OCI-LY7 (cell line): ENCODE results near the gene MERTK. TPM values are rescaled to one million over a fixed set of nuclear protein-coding genes. Genes with fewer than 3 reads are reported as not detected.

ENCODE experiments used
- BruUV-seq: library from RNA; stranded (reverse); fragments of 400-500 nt; replicated peaks from 2 replicates; lab custom pipeline; 2021; lab: Mats Ljungman, UMichigan
- CTCF ChIA-PET: fragments of 300-600 bp; sonication (Branson Sonifier 250); formaldehyde crosslinking; loops from one replicate; lab custom pipeline; 2022; ENCODE audit warnings: antibody characterized with exemption; ENCODE audit not compliant: unreplicated experiment; lab: Charles Lee
- POLR2A ChIA-PET: fragments of 300-600 bp; sonication (Branson Sonifier 250); formaldehyde crosslinking; loops from one replicate; lab custom pipeline; 2022; ENCODE audit warnings: antibody characterized with exemption; lab: Charles Lee
- DNase-seq: peaks from one replicate; pipeline ENCODE4 v3.0.0-alpha.2; 2015; ENCODE audit warnings: low spot score
- H2AFZ ChIP-seq: fragments of 200-600 bp; sonication (generic), shearing (Covaris generic); 2 replicates; pipeline ENCODE4 v1.6.1; 2014; ENCODE audit warnings: mild to moderate bottlenecking, antibody characterized with exemption, low read length, moderate library complexity
- H3K27ac ChIP-seq: fragments of 200-600 bp; sonication (generic); 2 replicates; pipeline ENCODE4 v1.5.1; 2014; ENCODE audit warnings: mixed run types, low read depth, mild to moderate bottlenecking, moderate library complexity, low read length, inconsistent platforms; ENCODE audit not compliant: poor library complexity, severe bottlenecking
- H3K36me3 ChIP-seq: fragments of 200-600 bp; sonication (generic); 2 replicates; pipeline ENCODE4 v1.6.1; 2014; ENCODE audit warnings: mild to moderate bottlenecking, antibody characterized with exemption, low read length, moderate library complexity, mixed read lengths; ENCODE audit not compliant: insufficient read depth
- H3K4me1 ChIP-seq: fragments of 200-600 bp; sonication (generic); 2 replicates; pipeline ENCODE4 v1.5.1; 2014; ENCODE audit warnings: mild to moderate bottlenecking, low read length; ENCODE audit not compliant: insufficient read depth, poor library complexity, severe bottlenecking
- H3K4me2 ChIP-seq: fragments of 200-600 bp; sonication (generic); 2 replicates; pipeline ENCODE4 v1.6.1; 2014; ENCODE audit warnings: mild to moderate bottlenecking, low read length
- H3K4me3 ChIP-seq: fragments of 200-600 bp; sonication (generic); 2 replicates; pipeline ENCODE4 v1.5.1; 2014; ENCODE audit warnings: mild to moderate bottlenecking, low read depth, low read length; ENCODE audit not compliant: poor library complexity, severe bottlenecking
- H3K79me2 ChIP-seq: fragments of 200-600 bp; sonication (generic); 2 replicates; pipeline ENCODE4 v1.6.1; 2016; ENCODE audit warnings: low read depth, mild to moderate bottlenecking, low read length, moderate library complexity, mixed read lengths; ENCODE audit not compliant: insufficient read depth
- H3K9me2 ChIP-seq: fragments of 200-600 bp; sonication (generic); 2 replicates; pipeline ENCODE4 v1.6.1; 2016; ENCODE audit warnings: mild to moderate bottlenecking, low read length, mixed read lengths; ENCODE audit not compliant: insufficient read depth
- H3K9me3 ChIP-seq: fragments of 200-600 bp; sonication (generic); 2 replicates; pipeline ENCODE4 v1.6.1; 2014; ENCODE audit warnings: mild to moderate bottlenecking, mixed run types, low read length, mixed read lengths
- H4K20me1 ChIP-seq: fragments of 200-600 bp; sonication (generic); 2 replicates; pipeline ENCODE4 v1.6.1; 2014; ENCODE audit warnings: mild to moderate bottlenecking, antibody characterized with exemption, low read length, moderate library complexity, mixed read lengths; ENCODE audit not compliant: insufficient read depth
- EZH2phosphoT487 ChIP-seq: fragments of 200-600 bp; sonication (generic); IDR thresholded peaks from 2 replicates; pipeline ENCODE4 v1.6.1; 2018; ENCODE audit warnings: low read depth, borderline replicate concordance, mild to moderate bottlenecking, mixed run types, antibody characterized with exemption, low read length, moderate library complexity, mixed read lengths
- intact Hi-C: fragments of 100-400 bp; cut with micrococcal nuclease; formaldehyde crosslinking; loops from one replicate; pipeline ENCODE4 v1.10.0; 2022; ENCODE audit not compliant: unreplicated experiment
- total RNA-seq, 2 experiments: library from RNA; depleted of rRNA in 1 of 2; stranded (reverse); fragments of >200 nt in 1 of 2; shearing (Covaris generic) in 1 of 2; gene quantifications; 2 replicates each; pipeline ENCODE4 v1.2.3, GENCODE V29; 2014 to 2022
- TF ChIP-seq, protein P1 (sequence below): fragments of 200-600 bp; sonication (generic); conservative IDR thresholded peaks from 2 replicates; pipeline ENCODE4 v1.5.1; 2014; ENCODE audit warnings: mild to moderate bottlenecking, antibody characterized with exemption, low read length, moderate library complexity, mixed read lengths

MERTK gene
- total RNA-seq, 2 experiments from 2014 or later: 0.38 TPM; not detected in 1

- no peak overlapping the region for H3K27ac ChIP-seq
- H3K9me2 ChIP-seq: no peaks in the 10 kb centered on the region
- H3K4me2 ChIP-seq: no peak overlapping the region
- no peaks in the 10 kb centered on the region for H4K20me1 ChIP-seq
- H3K79me2 ChIP-seq: peaks cover 16% of the 10 kb centered on the region; the same call in 1 of the 2 replicates
- peaks cover 88% of the 10 kb centered on the region for H3K36me3 ChIP-seq
- ChIA-PET POLR2A (interaction anchor here (1.2 to 1.5 kb wide), 2 partner anchors 10 to 11 kb away, joined by 4 to 5 read pairs; no protein-coding TSS in a partner anchor), CTCF (no interaction called here)
- no TSS peak for BruUV-seq
- no peaks in the 10 kb centered on the region for H3K4me1 ChIP-seq
- intact Hi-C loops: no loop called here
- H3K9me3 ChIP-seq: 0 out of 2 replicates have a peak, but pooled peaks cover 5% of the 10 kb centered on the region
- no peak for DNase-seq
- no peak overlapping the region for H2AFZ ChIP-seq
- TF ChIP-seq EZH2phosphoT487: no peak
- TF ChIP-seq, protein P1, sequence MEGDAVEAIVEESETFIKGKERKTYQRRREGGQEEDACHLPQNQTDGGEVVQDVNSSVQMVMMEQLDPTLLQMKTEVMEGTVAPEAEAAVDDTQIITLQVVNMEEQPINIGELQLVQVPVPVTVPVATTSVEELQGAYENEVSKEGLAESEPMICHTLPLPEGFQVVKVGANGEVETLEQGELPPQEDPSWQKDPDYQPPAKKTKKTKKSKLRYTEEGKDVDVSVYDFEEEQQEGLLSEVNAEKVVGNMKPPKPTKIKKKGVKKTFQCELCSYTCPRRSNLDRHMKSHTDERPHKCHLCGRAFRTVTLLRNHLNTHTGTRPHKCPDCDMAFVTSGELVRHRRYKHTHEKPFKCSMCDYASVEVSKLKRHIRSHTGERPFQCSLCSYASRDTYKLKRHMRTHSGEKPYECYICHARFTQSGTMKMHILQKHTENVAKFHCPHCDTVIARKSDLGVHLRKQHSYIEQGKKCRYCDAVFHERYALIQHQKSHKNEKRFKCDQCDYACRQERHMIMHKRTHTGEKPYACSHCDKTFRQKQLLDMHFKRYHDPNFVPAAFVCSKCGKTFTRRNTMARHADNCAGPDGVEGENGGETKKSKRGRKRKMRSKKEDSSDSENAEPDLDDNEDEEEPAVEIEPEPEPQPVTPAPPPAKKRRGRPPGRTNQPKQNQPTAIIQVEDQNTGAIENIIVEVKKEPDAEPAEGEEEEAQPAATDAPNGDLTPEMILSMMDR: no peak
- H3K4me3 ChIP-seq: no peak overlapping the region
These were observed 175.5 kb downstream of the MERTK start for GRCh38 chr2:112073875-112074274.

DNA sequence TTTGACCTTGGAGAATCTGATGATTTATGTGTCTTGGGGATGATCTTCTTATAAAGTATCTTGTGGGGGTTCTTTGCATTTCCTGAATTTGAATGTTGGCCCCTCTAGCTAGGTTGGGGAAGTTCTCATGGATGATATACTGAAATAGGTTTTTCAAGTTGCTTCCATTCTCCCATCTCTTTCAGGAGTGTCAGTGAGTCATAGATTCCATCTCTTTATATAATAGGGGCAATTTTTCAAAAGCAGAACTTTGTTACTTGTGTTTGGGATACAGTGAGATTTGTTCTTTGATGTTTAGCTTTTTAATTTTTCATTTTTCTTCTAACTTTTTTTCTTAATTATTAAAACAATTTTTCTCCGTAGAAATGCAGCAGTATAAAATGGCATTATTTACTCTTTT, 176.1 kb downstream of the MERTK start:
- Histone ChIP-seq H3K9me3 (0 out of 2 replicates have a peak, but pooled peaks cover 5% of the 10 kb centered on the region), H3K4me2 (no peak overlapping the region), H3K79me2 (peaks cover 16% of the 10 kb centered on the region; the same call in 1 of the 2 replicates), H3K4me1 (no peaks in the 10 kb centered on the region), H3K27ac (no peak overlapping the region), H3K4me3 (no peak overlapping the region), H2AFZ (no peak overlapping the region), H3K36me3 (peaks cover 88% of the 10 kb centered on the region), H3K9me2 (no peaks in the 10 kb centered on the region), H4K20me1 (no peaks in the 10 kb centered on the region)
- no peak for DNase-seq
- intact Hi-C loops: no loop called here
- TF ChIP-seq, protein P1: no peak
- no peak for TF ChIP-seq EZH2phosphoT487
- CTCF ChIA-PET: no interaction called here
- POLR2A ChIA-PET: interaction anchor here (1.2 to 1.5 kb wide), 2 partner anchors 10 to 12 kb away, joined by 4 to 5 read pairs; no protein-coding TSS in a partner anchor
- BruUV-seq: no TSS peak

DNA sequence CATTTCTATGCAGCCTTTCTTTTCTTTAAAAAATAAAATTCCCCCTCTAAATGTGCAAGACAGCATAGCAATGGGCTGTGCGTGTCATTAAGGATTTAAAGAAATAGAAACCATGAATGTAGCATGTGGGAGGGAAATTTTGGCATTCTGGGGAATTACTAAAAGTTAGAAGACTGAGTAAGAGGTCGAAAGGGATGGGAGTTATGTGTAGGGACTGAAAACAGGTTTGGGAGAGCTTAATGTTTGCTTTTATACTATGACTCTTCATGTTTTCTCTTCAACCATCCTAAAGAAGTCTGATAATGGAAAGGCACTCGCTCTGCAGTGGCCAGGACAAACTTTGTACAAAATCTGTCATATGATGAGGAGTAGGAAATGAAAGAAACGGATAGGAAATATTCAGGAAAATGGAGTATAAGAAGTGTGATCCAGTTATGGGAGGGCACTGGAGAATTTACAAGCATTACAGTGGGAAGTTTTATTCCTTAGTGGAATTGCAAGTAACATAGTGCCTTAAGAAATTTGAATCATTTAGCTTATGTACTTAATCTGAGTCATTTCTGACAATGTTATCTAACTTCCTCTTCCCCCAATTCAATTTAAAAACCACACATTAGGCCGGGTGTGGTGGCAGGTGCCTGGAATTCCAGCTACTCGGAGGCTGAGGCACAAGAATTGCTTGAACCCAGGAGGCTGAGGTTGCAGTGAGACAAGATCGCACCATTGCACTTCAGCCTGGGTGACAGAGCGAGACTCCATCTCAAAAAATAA, 177.3 kb downstream of the MERTK start:
- ChIA-PET CTCF (no interaction called here), POLR2A (no interaction called here)
- no TSS peak for BruUV-seq
- H3K27ac ChIP-seq: no peak overlapping the region
- no peak for DNase-seq
- TF ChIP-seq, protein P1: no peak
- no peak for TF ChIP-seq EZH2phosphoT487
- no peaks in the 10 kb centered on the region for H3K9me2 ChIP-seq
- no peaks in the 10 kb centered on the region for H4K20me1 ChIP-seq
- intact Hi-C loops: no loop called here
- H3K4me1 ChIP-seq: no peaks in the 10 kb centered on the region
- 0 out of 2 replicates have a peak, but pooled peaks cover 5% of the 10 kb centered on the region for H3K9me3 ChIP-seq
- H3K79me2 ChIP-seq: peaks cover 16% of the 10 kb centered on the region; the same call in 1 of the 2 replicates
- H3K36me3 ChIP-seq: peaks cover 81% of the 10 kb centered on the region
- no peak overlapping the region for H2AFZ ChIP-seq
- no peak overlapping the region for H3K4me2 ChIP-seq
- no peak overlapping the region for H3K4me3 ChIP-seq
